NCI-H2171 (cell line): Measurements from ENCODE around the gene TRIM45.
A peak's percentile ranks its signal among the peaks of the same experiment; 100 is the strongest.
"Not testable (repeated sequence)": the region's sequence is repeated elsewhere in the genome, so short reads cannot be mapped to it uniquely, and the experiment has no call there.

Experiments used
- DNase-seq: peaks from one replicate; lab custom pipeline; 2025; lab: John Stamatoyannopoulos, UW

TRIM45 gene

GRCh38 chr1:117121589-117122329, at the start of gene TRIM45:
TSS of gene TRIM45 (minus strand) at chr1:117121749. CDS start at chr1:117121201, 548 bp downstream.
- peak; percentile 93 for DNase-seq

- DNase-seq: no peak
Observed at GRCh38 chr1:117169871-117170596, 48.5 kb upstream of the TRIM45 start.

- no peak for DNase-seq
Observed at GRCh38 chr1:117167402-117167801, 45.9 kb upstream of the TRIM45 start.

- DNase-seq: no peak
Observed at GRCh38 chr1:117166076-117166475, 44.5 kb upstream of the TRIM45 start.

- no peak for DNase-seq
Observed at GRCh38 chr1:117164209-117164608, 42.7 kb upstream of the TRIM45 start.

- no peak for DNase-seq
Observed at GRCh38 chr1:117162816-117163215, 41.3 kb upstream of the TRIM45 start.

- peak; percentile 19 for DNase-seq
Observed at GRCh38 chr1:117161887-117162286, 40.3 kb upstream of the TRIM45 start.

- not testable (repeated sequence) for DNase-seq
Observed at GRCh38 chr1:117151305-117151704, 29.8 kb upstream of the TRIM45 start.

GRCh38 chr1:117150316-117150715, 28.8 kb upstream of the TRIM45 start:
- DNase-seq: no peak

- DNase-seq: no peak
Observed at GRCh38 chr1:117147856-117148588, 26.5 kb upstream of the TRIM45 start.

- DNase-seq: no peak
Observed at GRCh38 chr1:117147341-117147831, 25.8 kb upstream of the TRIM45 start.

- DNase-seq: no peak
Observed at GRCh38 chr1:117146575-117147340, 25.2 kb upstream of the TRIM45 start.

GRCh38 chr1:117146072-117146471, 24.5 kb upstream of the TRIM45 start:
- peak; percentile 12 for DNase-seq

GRCh38 chr1:117143871-117144270, 22.3 kb upstream of the TRIM45 start:
- no peak for DNase-seq

- DNase-seq: no peak
Observed at GRCh38 chr1:117143172-117143571, 21.6 kb upstream of the TRIM45 start.

GRCh38 chr1:117142200-117142599, 20.7 kb upstream of the TRIM45 start:
- DNase-seq: no peak

- peak; percentile 15 for DNase-seq
Observed at GRCh38 chr1:117138561-117138960, 17.0 kb upstream of the TRIM45 start.

GRCh38 chr1:117138106-117138505, 16.6 kb upstream of the TRIM45 start:
- no peak for DNase-seq

GRCh38 chr1:117137281-117137855, 15.8 kb upstream of the TRIM45 start:
- no peak for DNase-seq

GRCh38 chr1:117136749-117137148, 15.2 kb upstream of the TRIM45 start:
- no peak for DNase-seq

- no peak for DNase-seq
Observed at GRCh38 chr1:117135329-117135728, 13.8 kb upstream of the TRIM45 start.
